HCT116 (cell line): ENCODE results near the gene OSER1. TPM values are rescaled to one million over a fixed set of nuclear protein-coding genes. Genes with fewer than 3 reads are reported as not detected.

ENCODE experiments used
- ATF3 ChIP-seq: IDR thresholded peaks from 2 replicates; pipeline ENCODE4 v1.6.1; 2012
- POLR2AphosphoS5 ChIP-seq: IDR thresholded peaks from 2 replicates; pipeline ENCODE4 v1.6.1; 2011; ENCODE audit warnings: mild to moderate bottlenecking, low read depth, low read length, moderate library complexity
- RAD21 ChIP-seq: IDR thresholded peaks from 2 replicates; pipeline ENCODE4 v1.6.1; 2012; ENCODE audit warnings: low read depth, mild to moderate bottlenecking
- REST ChIP-seq: IDR thresholded peaks from 2 replicates; pipeline ENCODE4 v1.6.1; 2012; ENCODE audit warnings: low read depth
- SP1 ChIP-seq: IDR thresholded peaks from 2 replicates; pipeline ENCODE4 v1.6.1; 2012; ENCODE audit warnings: low read depth
- total RNA-seq: library from RNA; stranded (reverse); gene quantifications from one replicate; pipeline ENCODE4 v1.2.1, GENCODE V29; 2021; ENCODE audit not compliant: unreplicated experiment
- TF ChIP-seq, protein P1 (sequence below), 3 experiments: fragments of 200-600 bp in 1 of 3; sonication (generic) in 1 of 3; IDR thresholded peaks in 2 of 3; conservative IDR thresholded peaks in 1 of 3; 2 replicates each; pipeline ENCODE4 v1.5.1; 2012 to 2017; ENCODE audit warnings: low read depth in 2 of 3, low read length in 2 of 3, antibody characterized with exemption in 1 of 3, borderline replicate concordance in 1 of 3, control low read depth in 1 of 3, mild to moderate bottlenecking in 1 of 3, mixed read lengths in 1 of 3, mixed run types in 1 of 3, moderate library complexity in 1 of 3; ENCODE audit not compliant: insufficient read depth in 1 of 3

OSER1 gene
- total RNA-seq, 1 experiment from 2014 or later = 28.4 TPM

- no peak for TF ChIP-seq POLR2AphosphoS5
- no peak for TF ChIP-seq SP1
- TF ChIP-seq REST = no peak
- no peak for TF ChIP-seq ATF3
- TF ChIP-seq RAD21 = no peak
- TF ChIP-seq, protein P1, sequence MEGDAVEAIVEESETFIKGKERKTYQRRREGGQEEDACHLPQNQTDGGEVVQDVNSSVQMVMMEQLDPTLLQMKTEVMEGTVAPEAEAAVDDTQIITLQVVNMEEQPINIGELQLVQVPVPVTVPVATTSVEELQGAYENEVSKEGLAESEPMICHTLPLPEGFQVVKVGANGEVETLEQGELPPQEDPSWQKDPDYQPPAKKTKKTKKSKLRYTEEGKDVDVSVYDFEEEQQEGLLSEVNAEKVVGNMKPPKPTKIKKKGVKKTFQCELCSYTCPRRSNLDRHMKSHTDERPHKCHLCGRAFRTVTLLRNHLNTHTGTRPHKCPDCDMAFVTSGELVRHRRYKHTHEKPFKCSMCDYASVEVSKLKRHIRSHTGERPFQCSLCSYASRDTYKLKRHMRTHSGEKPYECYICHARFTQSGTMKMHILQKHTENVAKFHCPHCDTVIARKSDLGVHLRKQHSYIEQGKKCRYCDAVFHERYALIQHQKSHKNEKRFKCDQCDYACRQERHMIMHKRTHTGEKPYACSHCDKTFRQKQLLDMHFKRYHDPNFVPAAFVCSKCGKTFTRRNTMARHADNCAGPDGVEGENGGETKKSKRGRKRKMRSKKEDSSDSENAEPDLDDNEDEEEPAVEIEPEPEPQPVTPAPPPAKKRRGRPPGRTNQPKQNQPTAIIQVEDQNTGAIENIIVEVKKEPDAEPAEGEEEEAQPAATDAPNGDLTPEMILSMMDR (IDR thresholded peaks at IDR 0.05 in 2 of 3, conservative IDR thresholded peaks at IDR 0.05 in 1 of 3; ENCODE audit: borderline replicate concordance in 1 of 3, insufficient read depth in 1 of 3, low read depth in 2 of 3, low read length in 2 of 3) = no peak
Measured at GRCh38 chr20:44188752-44189151, 21.8 kb downstream of the OSER1 start (continued).
